AG20443 (cell line): ENCODE measurements around the gene NECTIN1.

Experiments
- DNase-seq: peaks from one replicate; pipeline ENCODE4 v3.0.0; 2012; ENCODE audit warnings: low spot score, mixed read lengths

NECTIN1 gene

GRCh38 chr11:119671561-119672015 lies 57.4 kb downstream of the NECTIN1 start:
- peak; percentile 37 for DNase-seq

GRCh38 chr11:119671051-119671450 lies 57.9 kb downstream of the NECTIN1 start:
- DNase-seq: peak; percentile 77

GRCh38 chr11:119669487-119669886 lies 59.5 kb downstream of the NECTIN1 start:
- no peak for DNase-seq

- DNase-seq: no peak
Observed at GRCh38 chr11:119668676-119669075, 60.3 kb downstream of the NECTIN1 start.

- peak; percentile 93 for DNase-seq
Observed at GRCh38 chr11:119666463-119667131, 62.4 kb downstream of the NECTIN1 start.

- no peak for DNase-seq
Observed at GRCh38 chr11:119666061-119666460, 62.9 kb downstream of the NECTIN1 start.

- DNase-seq: no peak
Observed at GRCh38 chr11:119664701-119665420, 64.1 kb downstream of the NECTIN1 start.

- DNase-seq: no peak
Observed at GRCh38 chr11:119664063-119664572, 64.9 kb downstream of the NECTIN1 start.

- no peak for DNase-seq
Observed at GRCh38 chr11:119663279-119663678, 65.7 kb downstream of the NECTIN1 start.

GRCh38 chr11:119661226-119661625 lies 67.8 kb downstream of the NECTIN1 start:
- no peak for DNase-seq

GRCh38 chr11:119659971-119660723 lies 68.9 kb downstream of the NECTIN1 start:
- DNase-seq: no peak

- DNase-seq: no peak
Observed at GRCh38 chr11:119652907-119653659, 75.9 kb downstream of the NECTIN1 start.

- no peak for DNase-seq
Observed at GRCh38 chr11:119651802-119652584, 77.0 kb downstream of the NECTIN1 start.

- DNase-seq: no peak
Observed at GRCh38 chr11:119650251-119650650, 78.7 kb downstream of the NECTIN1 start.

- DNase-seq: no peak
Observed at GRCh38 chr11:119647254-119647653, 81.7 kb downstream of the NECTIN1 start.

- no peak for DNase-seq
Observed at GRCh38 chr11:119645018-119645417, 84.0 kb downstream of the NECTIN1 start.

- DNase-seq: no peak
Observed at GRCh38 chr11:119644502-119644901, 84.5 kb downstream of the NECTIN1 start.

- DNase-seq: no peak
Observed at GRCh38 chr11:119643876-119644225, 85.1 kb downstream of the NECTIN1 start.

- DNase-seq: no peak
Observed at GRCh38 chr11:119643212-119643875, 85.7 kb downstream of the NECTIN1 start.

GRCh38 chr11:119641983-119642745 lies 86.8 kb downstream of the NECTIN1 start:
- DNase-seq: no peak
